SJCRH30 (cell line): ENCODE measurements around the gene CLDN5. TPM values are rescaled to one million over a fixed set of nuclear protein-coding genes. Genes with fewer than 3 reads are reported as not detected.

Experiments used
- DNase-seq, 2 experiments: peaks; one replicate each; pipeline ENCODE4 v3.0.0-alpha.2; 2015 to 2020
- H3K27ac ChIP-seq: fragments of 250-450 bp; sonication (Bioruptor Pico); 2 replicates; pipeline ENCODE4 v1.5.1; 2020; ENCODE audit warnings: mild to moderate bottlenecking, moderate library complexity
- H3K27me3 ChIP-seq: fragments of 250-450 bp; sonication (Bioruptor Pico); 2 replicates; pipeline ENCODE4 v1.5.1; 2020; ENCODE audit warnings: mild to moderate bottlenecking, moderate library complexity
- H3K36me3 ChIP-seq: fragments of 250-450 bp; sonication (Bioruptor Pico); 2 replicates; pipeline ENCODE4 v1.5.1; 2020; ENCODE audit warnings: mild to moderate bottlenecking, moderate library complexity
- H3K4me1 ChIP-seq: fragments of 250-450 bp; sonication (Bioruptor Pico); 2 replicates; pipeline ENCODE4 v1.5.1; 2020; ENCODE audit warnings: mild to moderate bottlenecking, moderate library complexity
- H3K4me3 ChIP-seq: fragments of 250-450 bp; sonication (Bioruptor Pico); 2 replicates; pipeline ENCODE4 v1.5.1; 2020; ENCODE audit warnings: mild to moderate bottlenecking, moderate library complexity
- H3K9me3 ChIP-seq: fragments of 250-450 bp; sonication (Bioruptor Pico); replicated peaks from 2 replicates; pipeline ENCODE4 v1.5.1; 2020; ENCODE audit warnings: mild to moderate bottlenecking, moderate library complexity
- total RNA-seq: library from RNA; depleted of rRNA; stranded (reverse); fragments of >200 nt; shearing (Covaris generic); gene quantifications from 2 replicates; pipeline ENCODE4 v1.2.3, GENCODE V29; 2014

Gene CLDN5
- total RNA-seq, 1 experiment from 2014 or later, result 0.04 TPM

GRCh38 chr22:19522190-19522880 is 1.9 kb downstream of the CLDN5 start:
- Histone ChIP-seq H3K4me1 (peaks cover 17% of the 10 kb centered on the region), H3K27me3 (no peaks in the 10 kb centered on the region), H3K4me3 (no peak overlapping the region), H3K27ac (no peak overlapping the region), H3K36me3 (peaks cover 5% of the 10 kb centered on the region; the same call in 1 of the 2 replicates), H3K9me3 (no peaks in the 10 kb centered on the region)
- no peak for DNase-seq

- H3K4me1 ChIP-seq, result peaks cover 4% of the 10 kb centered on the region
- no peak for DNase-seq
These were observed 3.5 kb downstream of the CLDN5 start for GRCh38 chr22:19520566-19521305.

GRCh38 chr22:19520007-19520406 is 4.2 kb downstream of the CLDN5 start:
- peaks cover 14% of the 10 kb centered on the region; the same call in 1 of the 2 replicates for H3K36me3 ChIP-seq
- no peak overlapping the region for H3K27ac ChIP-seq
- no peak for DNase-seq
- no peak overlapping the region for H3K4me3 ChIP-seq
- H3K4me1 ChIP-seq, result peaks cover 10% of the 10 kb centered on the region
- no peaks in the 10 kb centered on the region for H3K9me3 ChIP-seq
- no peaks in the 10 kb centered on the region for H3K27me3 ChIP-seq

More at GRCh38 chr22:19520566-19521305, 3.5 kb downstream of the CLDN5 start:
- Histone ChIP-seq H3K4me3 (no peak overlapping the region), H3K36me3 (peaks cover 11% of the 10 kb centered on the region; the same call in 1 of the 2 replicates), H3K9me3 (no peaks in the 10 kb centered on the region), H3K27ac (no peak overlapping the region), H3K27me3 (no peaks in the 10 kb centered on the region)

- peaks cover 14% of the 10 kb centered on the region; the same call in 1 of the 2 replicates for H3K36me3 ChIP-seq
- DNase-seq, result no peak
- H3K4me3 ChIP-seq, result no peak overlapping the region
- H3K9me3 ChIP-seq, result no peaks in the 10 kb centered on the region
- no peaks in the 10 kb centered on the region for H3K27me3 ChIP-seq
- H3K4me1 ChIP-seq, result peaks cover 14% of the 10 kb centered on the region
- H3K27ac ChIP-seq, result no peak overlapping the region
These were observed 4.9 kb downstream of the CLDN5 start for GRCh38 chr22:19519041-19519926.

GRCh38 chr22:19518635-19519034 is 5.6 kb downstream of the CLDN5 start:
- H3K27ac ChIP-seq, result no peak overlapping the region
- H3K4me1 ChIP-seq, result peaks cover 20% of the 10 kb centered on the region
- no peak for DNase-seq
- H3K27me3 ChIP-seq, result no peaks in the 10 kb centered on the region
- H3K9me3 ChIP-seq, result no peaks in the 10 kb centered on the region
- H3K36me3 ChIP-seq, result peaks cover 19% of the 10 kb centered on the region
- H3K4me3 ChIP-seq, result no peak overlapping the region

GRCh38 chr22:19517919-19518611 is 6.1 kb downstream of the CLDN5 start:
- Histone ChIP-seq H3K4me1 (peaks cover 20% of the 10 kb centered on the region), H3K4me3 (no peak overlapping the region)

GRCh38 chr22:19517171-19517500 is 7.1 kb downstream of the CLDN5 start:
- Histone ChIP-seq H3K27ac (no peak overlapping the region), H3K27me3 (no peaks in the 10 kb centered on the region), H3K36me3 (peaks cover 34% of the 10 kb centered on the region), H3K9me3 (no peaks in the 10 kb centered on the region), H3K4me1 (peaks cover 20% of the 10 kb centered on the region), H3K4me3 (no peak overlapping the region)
- no peak for DNase-seq

More at GRCh38 chr22:19517919-19518611, 6.1 kb downstream of the CLDN5 start:
- Histone ChIP-seq H3K36me3 (peaks cover 25% of the 10 kb centered on the region), H3K9me3 (no peaks in the 10 kb centered on the region), H3K27me3 (no peaks in the 10 kb centered on the region), H3K27ac (no peak overlapping the region)
- no peak for DNase-seq

GRCh38 chr22:19516378-19517170 is 7.6 kb downstream of the CLDN5 start:
- Histone ChIP-seq H3K27me3 (no peaks in the 10 kb centered on the region), H3K9me3 (no peaks in the 10 kb centered on the region), H3K4me1 (peaks cover 20% of the 10 kb centered on the region), H3K27ac (no peak overlapping the region), H3K4me3 (no peak overlapping the region), H3K36me3 (peaks cover 35% of the 10 kb centered on the region)
- DNase-seq, result no peak

- no peak for DNase-seq
- peaks cover 20% of the 10 kb centered on the region for H3K4me1 ChIP-seq
- H3K27me3 ChIP-seq, result no peaks in the 10 kb centered on the region
- peaks cover 35% of the 10 kb centered on the region for H3K36me3 ChIP-seq
- peak overlapping the region; percentile 86 for H3K27ac ChIP-seq
- H3K4me3 ChIP-seq, result no peak overlapping the region
- H3K9me3 ChIP-seq, result no peaks in the 10 kb centered on the region
These were observed 8.4 kb downstream of the CLDN5 start for GRCh38 chr22:19515654-19516377.

- H3K4me1 ChIP-seq, result peaks cover 28% of the 10 kb centered on the region
- peak overlapping the region; percentile 86 for H3K27ac ChIP-seq
- peak; percentile 96 for DNase-seq
- H3K27me3 ChIP-seq, result no peaks in the 10 kb centered on the region
- peaks cover 37% of the 10 kb centered on the region for H3K36me3 ChIP-seq
- no peaks in the 10 kb centered on the region for H3K9me3 ChIP-seq
- H3K4me3 ChIP-seq, result no peak overlapping the region
These were observed 9.2 kb downstream of the CLDN5 start for GRCh38 chr22:19514831-19515565.

- H3K36me3 ChIP-seq, result peaks cover 37% of the 10 kb centered on the region
- no peaks in the 10 kb centered on the region for H3K27me3 ChIP-seq
- H3K27ac ChIP-seq, result peak overlapping the region; percentile 86
- peaks cover 34% of the 10 kb centered on the region for H3K4me1 ChIP-seq
- no peaks in the 10 kb centered on the region for H3K9me3 ChIP-seq
- no peak for DNase-seq
- H3K4me3 ChIP-seq, result no peak overlapping the region
These were observed 10.4 kb downstream of the CLDN5 start for GRCh38 chr22:19513823-19514222.

- Histone ChIP-seq H3K9me3 (no peaks in the 10 kb centered on the region), H3K27me3 (no peaks in the 10 kb centered on the region), H3K4me3 (no peak overlapping the region), H3K4me1 (peaks cover 33% of the 10 kb centered on the region), H3K36me3 (peaks cover 33% of the 10 kb centered on the region), H3K27ac (peak overlapping the region; percentile 54)
- DNase-seq, result peak; percentile 54 to 79
These were observed 13.3 kb downstream of the CLDN5 start for GRCh38 chr22:19510919-19511341.
